GM06990 (cell line): ENCODE data around the gene PCNX4.

ENCODE experiments used
- DNase-seq: peaks from one replicate; pipeline ENCODE4 v3.0.0-alpha.2; 2011; ENCODE audit not compliant: insufficient read length; ENCODE audit errors: extremely low read depth
- H3K27me3 ChIP-seq: replicated peaks from 2 replicates; pipeline ENCODE4 v1.6.0; 2011; ENCODE audit warnings: low read length; ENCODE audit not compliant: control insufficient read depth, insufficient read depth
- H3K36me3 ChIP-seq: 2 replicates; pipeline ENCODE4 v1.5.1; 2011; ENCODE audit warnings: low read length; ENCODE audit not compliant: control insufficient read depth, insufficient read depth
- H3K4me3 ChIP-seq: replicated peaks from 2 replicates; pipeline ENCODE4 v1.5.1; 2011; ENCODE audit warnings: low read depth, mild to moderate bottlenecking, control low read depth, low read length
- CTCF ChIP-seq: IDR thresholded peaks from 2 replicates; pipeline ENCODE4 v1.5.1; 2011; ENCODE audit warnings: low read length, control low read depth, mild to moderate bottlenecking, inconsistent platforms; ENCODE audit not compliant: insufficient read depth, poor library complexity, severe bottlenecking

The PCNX4 gene

GRCh38 chr14:60090864-60091519 lies 731 bp upstream of the PCNX4 start:
- peak; percentile 14 for DNase-seq
- TF ChIP-seq CTCF: no peak
- H3K4me3 ChIP-seq: peak overlapping the region; percentile 78
- no peaks in the 10 kb centered on the region for H3K27me3 ChIP-seq
- no peaks in the 10 kb centered on the region for H3K36me3 ChIP-seq

GRCh38 chr14:60092526-60092920 lies 800 bp downstream of the PCNX4 start:
- Histone ChIP-seq H3K4me3 (peak overlapping the region; percentile 78), H3K27me3 (no peaks in the 10 kb centered on the region), H3K36me3 (no peaks in the 10 kb centered on the region)
- no peak for TF ChIP-seq CTCF
- DNase-seq: peak; percentile 5

DNA sequence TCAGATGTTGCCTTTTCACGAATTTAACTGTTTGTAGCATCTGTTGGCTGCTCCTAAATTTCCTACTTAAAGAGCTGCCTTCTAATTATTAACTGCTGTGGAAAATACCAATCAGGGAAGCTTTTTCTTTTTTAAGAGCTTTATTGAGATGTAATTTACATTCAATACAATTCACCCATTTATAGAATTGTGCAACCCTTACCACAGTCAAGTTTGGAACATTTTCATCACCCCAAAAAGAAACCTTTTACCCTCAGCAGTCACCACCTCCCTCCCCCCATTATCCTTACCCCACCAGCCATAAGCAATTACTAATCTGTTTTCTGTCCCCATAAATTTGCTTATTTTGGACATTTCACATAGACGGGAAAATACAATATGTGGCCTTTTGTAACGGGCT lies 1.4 kb downstream of the PCNX4 start:
- no peak for TF ChIP-seq CTCF
- Histone ChIP-seq H3K36me3 (no peaks in the 10 kb centered on the region), H3K27me3 (no peaks in the 10 kb centered on the region), H3K4me3 (peak overlapping the region; percentile 78)
- DNase-seq: no peak

- Histone ChIP-seq H3K4me3 (peak overlapping the region; percentile 78), H3K36me3 (no peaks in the 10 kb centered on the region), H3K27me3 (no peaks in the 10 kb centered on the region)
- no peak for DNase-seq
- TF ChIP-seq CTCF: no peak
Measured at GRCh38 chr14:60093606-60094005, 1.9 kb downstream of the PCNX4 start.

DNA sequence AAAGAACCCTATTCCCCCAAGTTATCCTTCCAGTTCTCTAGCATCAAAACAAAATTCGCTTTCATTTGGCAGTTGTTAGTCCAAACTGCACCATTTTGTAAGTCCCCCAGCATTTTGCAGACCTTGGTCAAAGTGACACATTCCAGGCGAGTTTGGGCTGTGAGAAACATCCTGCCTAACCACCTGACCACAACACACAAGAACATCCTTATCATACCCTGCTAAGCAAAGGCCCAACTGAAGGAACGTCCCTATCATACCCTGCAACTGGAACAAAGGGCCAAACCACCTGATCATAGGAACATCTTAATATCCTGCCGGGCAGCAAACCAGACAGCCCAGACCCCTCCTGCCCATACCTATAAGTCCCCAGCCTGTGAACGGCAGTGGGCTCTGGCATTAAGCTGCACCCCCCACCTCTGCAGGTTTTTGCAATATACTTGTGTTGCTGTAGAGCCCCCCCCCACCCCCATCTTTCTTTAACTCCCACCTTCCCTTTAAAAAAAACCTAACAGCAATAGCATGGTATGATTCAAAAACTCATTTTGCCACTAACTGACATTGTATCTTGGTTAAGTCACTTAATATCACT lies 2.7 kb downstream of the PCNX4 start:
- Histone ChIP-seq H3K4me3 (peak overlapping the region; percentile 43), H3K36me3 (no peaks in the 10 kb centered on the region), H3K27me3 (no peaks in the 10 kb centered on the region)
- no peak for DNase-seq
- no peak for TF ChIP-seq CTCF
